HG02798 (cell line): ENCODE data around the gene BCOR.

ENCODE experiments used
- ATAC-seq: cut with Tn5 transposase; IDR thresholded peaks from one replicate; pipeline ENCODE4 v1.9.1; 2021; ENCODE audit warnings: mild to moderate bottlenecking; ENCODE audit not compliant: unreplicated experiment, poor library complexity

Gene BCOR

GRCh38 chrX:40097504-40098263 is at the start of gene BCOR:
Gene BCOR (minus strand): TSS chrX:40097958. CDS start chrX:40077929, 20,029 bp downstream.
- peak; percentile 31 for ATAC-seq

GRCh38 chrX:40147126-40147952 is 49.6 kb upstream of the BCOR start:
- no peak for ATAC-seq

GRCh38 chrX:40146262-40147125 is 48.7 kb upstream of the BCOR start:
- no peak for ATAC-seq

GRCh38 chrX:40145923-40146261 is 48.1 kb upstream of the BCOR start:
- ATAC-seq, result no peak

GRCh38 chrX:40145001-40145922 is 47.5 kb upstream of the BCOR start:
- no peak for ATAC-seq

- no peak for ATAC-seq
Measured at GRCh38 chrX:40144576-40144975, 46.8 kb upstream of the BCOR start.

GRCh38 chrX:40143987-40144386 is 46.2 kb upstream of the BCOR start:
- ATAC-seq, result no peak

GRCh38 chrX:40143001-40143400 is 45.2 kb upstream of the BCOR start:
- ATAC-seq, result no peak

- no peak for ATAC-seq
Measured at GRCh38 chrX:40142417-40142816, 44.7 kb upstream of the BCOR start.

GRCh38 chrX:40140706-40141499 is 43.1 kb upstream of the BCOR start:
- ATAC-seq, result no peak

GRCh38 chrX:40132751-40133150 is 35.0 kb upstream of the BCOR start:
- ATAC-seq, result no peak

- ATAC-seq, result no peak
Measured at GRCh38 chrX:40131654-40132337, 34.0 kb upstream of the BCOR start.

GRCh38 chrX:40130207-40130606 is 32.4 kb upstream of the BCOR start:
- ATAC-seq, result no peak

- ATAC-seq, result no peak
Measured at GRCh38 chrX:40127052-40127451, 29.3 kb upstream of the BCOR start.

- ATAC-seq, result no peak
Measured at GRCh38 chrX:40122487-40122886, 24.7 kb upstream of the BCOR start.

GRCh38 chrX:40121618-40122017 is 23.9 kb upstream of the BCOR start:
- ATAC-seq, result no peak

GRCh38 chrX:40120838-40121580 is 23.3 kb upstream of the BCOR start:
- ATAC-seq, result no peak
